GM12878 (cell line): ENCODE data around the gene TAPBP. TPM values are rescaled to one million over a fixed set of nuclear protein-coding genes. Genes with fewer than 3 reads are reported as not detected.

Experiments
- ATAC-seq: fragments of 200-7000 bp; cut with Tn5 transposase; 3 replicates; pipeline ENCODE4 v1.9.1; 2020; ENCODE audit warnings: mild to moderate bottlenecking, moderate library complexity
- BruUV-seq: library from RNA; stranded (reverse); fragments of 400-500 nt; replicated peaks from 2 replicates; lab custom pipeline; 2021; lab: Mats Ljungman, UMichigan
- CTCF ChIA-PET: fragments of 300-600 bp; sonication (Branson Sonifier 250); formaldehyde crosslinking; extraction: SDS; loops from one replicate; lab custom pipeline; 2021; ENCODE audit warnings: inconsistent platforms; lab: Yijun Ruan, JAX
- POLR2A ChIA-PET: fragments of 350-600 bp; formaldehyde crosslinking; extraction: SDS; loops from one replicate; lab custom pipeline; 2021; ENCODE audit warnings: inconsistent platforms; lab: Charles Lee
- RAD21 ChIA-PET: fragments of 300-600 bp; sonication (Branson Sonifier 250); formaldehyde crosslinking; loops from one replicate; lab custom pipeline; 2023; ENCODE audit warnings: antibody characterized with exemption; ENCODE audit not compliant: unreplicated experiment; lab: Charles Lee
- SMC1A ChIA-PET: fragments of 300-600 bp; sonication (Branson Sonifier 250); formaldehyde crosslinking; loops from one replicate; lab custom pipeline; 2023; ENCODE audit not compliant: unreplicated experiment, uncharacterized antibody; lab: Charles Lee
- DNase-seq: peaks from one replicate; pipeline ENCODE4 v3.0.0-alpha.2; 2011; ENCODE audit warnings: low read depth, low spot score
- FAIRE-seq: peaks from 3 replicates; lab custom pipeline; 2011; peaks lifted over from hg19 to GRCh38; lab: Jason Lieb, UNC
- H2AFZ ChIP-seq: 2 replicates; pipeline ENCODE4 v1.6.0; 2011; ENCODE audit warnings: low read depth, low read length, control low read depth; ENCODE audit not compliant: control insufficient read depth
- H3K27ac ChIP-seq: 2 replicates; pipeline ENCODE4 v1.5.1; 2011; ENCODE audit warnings: control low read depth; ENCODE audit not compliant: control insufficient read depth, insufficient read depth
- H3K27me3 ChIP-seq, 2 experiments: replicated peaks in 1 of 2; 2 replicates each; pipeline versions ENCODE4 v1.6.0 to v1.6.1; 2011; ENCODE audit warnings: low read length in 1 of 2; ENCODE audit not compliant: control insufficient read depth in 2 of 2, insufficient read depth in 2 of 2
- H3K36me3 ChIP-seq, 2 experiments: 2 replicates each; pipeline ENCODE4 v1.5.1; 2011; ENCODE audit warnings: low read length in 1 of 2; ENCODE audit not compliant: control insufficient read depth in 2 of 2, insufficient read depth in 2 of 2
- H3K4me1 ChIP-seq: 2 replicates; pipeline ENCODE4 v1.6.1; 2011; ENCODE audit warnings: mild to moderate bottlenecking, low read length, moderate library complexity, mixed read lengths; ENCODE audit not compliant: control insufficient read depth, insufficient read depth
- H3K4me2 ChIP-seq: 2 replicates; pipeline ENCODE4 v1.6.0; 2011; ENCODE audit warnings: control low read depth; ENCODE audit not compliant: control insufficient read depth, insufficient read depth
- H3K4me3 ChIP-seq: fragments of 200-600 bp; sonication (generic); 2 replicates; pipeline ENCODE4 v1.5.1; 2016
- H3K79me2 ChIP-seq: 2 replicates; pipeline ENCODE4 v1.6.0; 2011; ENCODE audit warnings: low read length; ENCODE audit not compliant: control insufficient read depth, insufficient read depth
- H3K9ac ChIP-seq: 2 replicates; pipeline ENCODE4 v1.8.0; 2011; ENCODE audit warnings: low read length, control low read depth, mixed read lengths; ENCODE audit not compliant: control insufficient read depth, insufficient read depth
- H3K9me3 ChIP-seq: replicated peaks from 3 replicates; pipeline ENCODE4 v1.5.1; 2011; ENCODE audit warnings: mild to moderate bottlenecking, low read length; ENCODE audit not compliant: control insufficient read depth, insufficient read depth
- H4K20me1 ChIP-seq: 2 replicates; pipeline ENCODE4 v1.6.0; 2011; ENCODE audit not compliant: control insufficient read depth, insufficient read depth
- ASH2L ChIP-seq: fragments of 300-600, 200-600 bp; sonication (generic); IDR thresholded peaks from 2 replicates; pipeline ENCODE4 v1.6.1; 2017; ENCODE audit warnings: low read depth, mild to moderate bottlenecking, borderline replicate concordance
- ATF7 ChIP-seq: fragments of 450-650 bp; IDR thresholded peaks from 2 replicates; pipeline ENCODE4 v1.6.1; 2016; ENCODE audit warnings: low read depth, mild to moderate bottlenecking
- BHLHE40 ChIP-seq, 2 experiments: fragments of 450-650 bp in 1 of 2; IDR thresholded peaks; 2 replicates each; pipeline ENCODE4 v1.6.1; 2011 to 2017; ENCODE audit warnings: low read depth in 2 of 2, borderline replicate concordance in 1 of 2, improper control_type of control experiment in 1 of 2, low read length in 1 of 2, mild to moderate bottlenecking in 1 of 2
- BRCA1 ChIP-seq: IDR thresholded peaks from 2 replicates; pipeline ENCODE4 v1.6.1; 2011; ENCODE audit warnings: low read depth, low read length, improper control_type of control experiment
- CBFB ChIP-seq: IDR thresholded peaks from 2 replicates; pipeline ENCODE4 v1.6.1; 2016; ENCODE audit warnings: antibody characterized with exemption, low read depth
- FOS ChIP-seq: IDR thresholded peaks from 3 replicates; pipeline ENCODE4 v1.6.1; 2011; ENCODE audit warnings: borderline replicate concordance; ENCODE audit not compliant: insufficient read length; ENCODE audit errors: extremely low read depth
- IRF3 ChIP-seq: fragments of 450-650 bp; IDR thresholded peaks from 2 replicates; pipeline ENCODE4 v1.6.1; 2014; ENCODE audit warnings: mild to moderate bottlenecking
- MLLT1 ChIP-seq: fragments of 450-650 bp; IDR thresholded peaks from 2 replicates; pipeline ENCODE4 v1.6.1; 2016; ENCODE audit warnings: mild to moderate bottlenecking
- NBN ChIP-seq: fragments of 450-650 bp; IDR thresholded peaks from 2 replicates; pipeline ENCODE4 v1.6.1; 2016
- PML ChIP-seq: IDR thresholded peaks from 2 replicates; pipeline ENCODE4 v1.6.1; 2012; ENCODE audit warnings: low read length, inconsistent platforms
- POLR2AphosphoS2 ChIP-seq: IDR thresholded peaks from 2 replicates; pipeline ENCODE4 v1.6.1; 2011; ENCODE audit warnings: low read depth, mild to moderate bottlenecking, low read length, improper control_type of control experiment, moderate library complexity
- SIX5 ChIP-seq: IDR thresholded peaks from 2 replicates; pipeline ENCODE4 v1.6.1; 2011; ENCODE audit warnings: mild to moderate bottlenecking, low read depth, low read length, moderate library complexity; ENCODE audit not compliant: severe bottlenecking
- SMC3 ChIP-seq: IDR thresholded peaks from 2 replicates; pipeline ENCODE4 v1.6.1; 2011; ENCODE audit warnings: low read length, improper control_type of control experiment, borderline replicate concordance
- ZBTB40 ChIP-seq: fragments of 450-650 bp; IDR thresholded peaks from 2 replicates; pipeline ENCODE4 v1.6.1; 2016; ENCODE audit warnings: mild to moderate bottlenecking, moderate library complexity, borderline replicate concordance
- ZNF384 ChIP-seq: IDR thresholded peaks from 2 replicates; pipeline ENCODE4 v1.6.1; 2012; ENCODE audit warnings: low read depth, mild to moderate bottlenecking, low read length, improper control_type of control experiment, borderline replicate concordance
- WGBS: methylation state at CpG from one replicate; pipeline ENCODE4 v1.1.6; 2016; ENCODE audit warnings: low lambda C conversion rate; ENCODE audit not compliant: insufficient replicate concordance, insufficient coverage; ENCODE audit errors: missing lambda C conversion rate; 5-methylcytosine and 5-hydroxymethylcytosine counted together
- in situ Hi-C: fragments of 300-500 bp; cut with MboI; formaldehyde crosslinking; loops from 9 replicates; pipeline ENCODE4 v1.14.3; 2018; ENCODE audit warnings: mixed read lengths
- intact Hi-C: fragments of 100-400 bp; cut with micrococcal nuclease; formaldehyde crosslinking; loops from one replicate; pipeline ENCODE4 v1.14.2; 2022; ENCODE audit not compliant: unreplicated experiment
- polyA plus RNA-seq, 11 experiments: library from polyadenylated mRNA; depleted of rRNA in 4 of 11; unstranded in 6 of 11; stranded (reverse) in 5 of 11; fragments of >200 nt; fragmentation: Nextera tagmentation in 4 of 11; fragmentation: Illumina TruSeq in 1 of 11; extraction: Ambion mirVana in 4 of 11; extraction: Trizol in 1 of 11; gene quantifications; 1 replicate in 1 of 11; 2 replicates in 10 of 11; pipeline versions ENCODE4 v1.2.1 to v1.2.3, GENCODE V29; 2011 to 2016; ENCODE audit warnings: inconsistent platforms in 2 of 11, missing spikeins in 2 of 11, low read depth in 1 of 11
- total RNA-seq, 4 experiments: library from RNA; depleted of rRNA in 3 of 4; stranded (reverse); fragments of >200 nt in 3 of 4; fragmentation: Illumina TruSeq in 1 of 4; extraction: Trizol in 1 of 4; gene quantifications; 2 replicates each; pipeline versions ENCODE4 v1.2.1 to v1.2.3, GENCODE V29; 2013 to 2021

The TAPBP gene
- total and polyA plus RNA-seq, 10 of the 15 experiments (the other 5 are each of a cell fraction or from before 2014, with no cell fraction given), result 14.6 to 210 (median 78.1) TPM

GRCh38 chr6:33317669-33318425 is 4.0 kb upstream of the TAPBP start, which contains the start of gene ZBTB22:
Gene ZBTB22, minus strand, starts transcription at chr6:33317744. Its CDS starts 828 bp downstream, at chr6:33316916.
- ATAC-seq (peak; percentile 69), FAIRE-seq (peak; percentile 95), DNase-seq (peak; percentile 94)
- under 1% methylated on average over 29 of the region's 44 CpGs for WGBS
- H3K4me1 ChIP-seq, result peaks cover 35% of the 10 kb centered on the region
- 0 out of 2 replicates have a peak, but pooled peaks cover 3% of the 10 kb centered on the region for H4K20me1 ChIP-seq
- intact Hi-C loops, result loop anchor here (5.0 kb wide), 1 partner anchor 99 kb away; the partner anchor contains the start of gene CUTA
- peak within 1 kb of the TSS; percentile 75 for H3K4me2 ChIP-seq
- no TSS peak for BruUV-seq
- peak within 1 kb of the TSS; percentile 74 for H3K27ac ChIP-seq
- H3K79me2 ChIP-seq, result peaks cover 54% of the 10 kb centered on the region
- H3K9me3 ChIP-seq, result no peaks in the 10 kb centered on the region
- peak within 1 kb of the TSS; percentile 73 for H2AFZ ChIP-seq
- RAD21 ChIA-PET, result interaction anchor here (0.7 to 2.8 kb wide), 16 partner anchors 8 to 303 kb away, joined by 3 to 22 read pairs (median 4); partner anchors contain the start of genes B3GALT4, ITPR3, PFDN6 and RGL2
- H3K27me3 ChIP-seq, result no peaks in the 10 kb centered on the region
- in situ Hi-C loops, result no loop called here
- POLR2A ChIA-PET, result interaction anchor here (0.5 to 2.0 kb wide), 21 partner anchors 9 to 1322 kb away, joined by 3 to 12 read pairs (median 5); partner anchors contain the start of genes B3GALT4, HLA-DPA1, HLA-DPB1 and HSD17B8
- H3K4me3 ChIP-seq, result peak within 1 kb of the TSS; percentile 63
- CTCF ChIA-PET, result interaction anchor here (0.6 to 2.7 kb wide), 9 partner anchors 17 to 137 kb away, joined by 3 to 19 read pairs (median 4); partner anchors contain the start of genes B3GALT4, CUTA, RING1 and VPS52
- peak within 1 kb of the TSS; percentile 72; the same call in 1 of the 2 replicates for H3K9ac ChIP-seq
- SMC1A ChIA-PET, result interaction anchor here (0.6 to 1.5 kb wide), 8 partner anchors 18 to 377 kb away, joined by 3 to 13 read pairs (median 4); partner anchors contain the start of genes PFDN6 and WDR46
- H3K36me3 ChIP-seq, result peaks cover 12 to 16% of the 10 kb centered on the region in 2 experiments; a peak in 3 of 4 replicates
- TF ChIP-seq ZBTB40 (no peak; the same call in 1 of the 2 replicates), SMC3 (no peak), IRF3 (peak; percentile 35; the same call in 1 of the 2 replicates), CBFB (0 out of 2 replicates have a peak, but pooled peaks have one; percentile 18), PML (peak; percentile 29; the same call in 1 of the 2 replicates), NBN (peak; percentile 57; the same call in 1 of the 2 replicates), POLR2AphosphoS2 (peak; percentile 73; the same call in 1 of the 2 replicates), BRCA1 (no peak), FOS (peak; percentile 31), MLLT1 (0 out of 2 replicates have a peak, but pooled peaks have one; percentile 42), ZNF384 (peak; percentile 83; the same call in 1 of the 2 replicates), ASH2L (no peak), BHLHE40 (IDR thresholded peaks at IDR 0.05; ENCODE audit: borderline replicate concordance in 1 of 2, low read depth in 2 of 2, low read length in 1 of 2) (peak; percentile 49 to 77), ATF7 (peak; percentile 55), SIX5 (no peak)
